Fibroblast of the aortic adventitia (primary cell): Measurements from ENCODE around the gene STX7. TPM values are rescaled to one million over a fixed set of nuclear protein-coding genes. Genes with fewer than 3 reads are reported as not detected.

Source experiments
- DNase-seq: peaks from one replicate; pipeline ENCODE4 v3.0.0-alpha.2; 2010; ENCODE audit warnings: low read depth
- H3K4me3 ChIP-seq: 2 replicates; pipeline ENCODE4 v1.5.1; 2011; ENCODE audit warnings: low read depth, mild to moderate bottlenecking, control low read depth, low read length, moderate library complexity
- CTCF ChIP-seq: IDR thresholded peaks from 2 replicates; pipeline ENCODE4 v1.5.1; 2011; ENCODE audit warnings: mild to moderate bottlenecking, low read length, control low read depth, inconsistent platforms; ENCODE audit not compliant: insufficient read depth
- total RNA-seq: library from RNA; depleted of rRNA; stranded (reverse); fragments of >200 nt; gene quantifications from 2 replicates; pipeline ENCODE4 v1.2.3, GENCODE V29; 2012; ENCODE audit warnings: low replicate concordance

STX7 gene
- total RNA-seq, 1 donor: 49.7 TPM

- peak overlapping the region; percentile 87 for H3K4me3 ChIP-seq
- TF ChIP-seq CTCF: no peak
- DNase-seq: no peak
These were observed 1.6 kb downstream of the STX7 start for GRCh38 chr6:132511210-132511830.

GRCh38 chr6:132506869-132507808 lies 5.8 kb downstream of the STX7 start:
- TF ChIP-seq CTCF: no peak
- no peak overlapping the region for H3K4me3 ChIP-seq
- no peak for DNase-seq

DNA sequence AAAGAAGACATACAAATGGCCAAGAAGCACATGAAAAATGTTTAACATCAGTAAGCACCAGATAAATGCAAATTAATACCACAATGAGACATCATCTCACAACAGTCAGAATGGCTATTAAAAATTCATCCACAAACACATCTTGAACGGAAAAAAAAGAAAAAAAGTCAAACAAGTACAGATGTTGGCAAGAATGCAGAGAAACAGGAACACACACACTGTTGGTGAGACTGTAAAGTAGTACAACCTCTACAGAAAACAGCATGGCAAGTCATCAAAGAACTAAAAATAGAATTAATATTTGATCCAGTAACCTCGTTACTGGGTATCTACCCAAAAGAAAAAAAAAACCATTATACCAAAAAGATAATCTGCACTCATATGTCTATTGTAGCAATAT lies 6.5 kb downstream of the STX7 start:
- no peak overlapping the region for H3K4me3 ChIP-seq
- TF ChIP-seq CTCF: no peak
- DNase-seq: no peak

GRCh38 chr6:132505158-132505557 lies 7.8 kb downstream of the STX7 start:
- DNase-seq: no peak
- no peak overlapping the region for H3K4me3 ChIP-seq
- no peak for TF ChIP-seq CTCF

GRCh38 chr6:132504757-132505156 lies 8.2 kb downstream of the STX7 start:
- no peak for DNase-seq
- TF ChIP-seq CTCF: no peak
- H3K4me3 ChIP-seq: no peak overlapping the region

- H3K4me3 ChIP-seq: no peak overlapping the region
- TF ChIP-seq CTCF: no peak
- no peak for DNase-seq
These were observed 13.2 kb downstream of the STX7 start for GRCh38 chr6:132499757-132500156.
